GM18526 (cell line): Measurements from ENCODE around the gene PFKFB2.

ENCODE experiments used
- POLR2A ChIP-seq: IDR thresholded peaks from 3 replicates; pipeline ENCODE4 v1.6.1; 2011; ENCODE audit not compliant: insufficient read length; ENCODE audit errors: extremely low read depth

The PFKFB2 gene

GRCh38 chr1:207049054-207049453 lies 4.0 kb upstream of the PFKFB2 start:
- TF ChIP-seq POLR2A, result no peak

DNA sequence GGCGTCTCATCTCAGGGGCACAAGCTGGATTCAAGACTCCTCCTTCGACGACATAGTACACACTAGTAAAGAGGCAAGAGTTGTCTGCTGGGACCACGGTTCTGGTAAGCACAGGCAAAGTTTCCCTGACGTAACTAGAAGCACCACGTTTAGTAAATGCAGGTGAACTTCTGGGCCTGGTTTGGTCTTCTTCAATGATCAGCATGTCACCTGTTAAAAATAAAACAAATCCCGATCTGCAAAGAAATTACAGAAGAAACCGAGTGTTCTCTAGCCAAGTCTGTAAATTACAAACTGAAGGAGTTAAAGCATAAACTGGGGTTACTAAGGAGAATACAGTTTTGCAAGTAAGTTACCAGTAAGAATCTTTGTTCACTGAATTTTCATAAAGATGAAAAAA lies 3.6 kb upstream of the PFKFB2 start:
- no peak for TF ChIP-seq POLR2A

DNA sequence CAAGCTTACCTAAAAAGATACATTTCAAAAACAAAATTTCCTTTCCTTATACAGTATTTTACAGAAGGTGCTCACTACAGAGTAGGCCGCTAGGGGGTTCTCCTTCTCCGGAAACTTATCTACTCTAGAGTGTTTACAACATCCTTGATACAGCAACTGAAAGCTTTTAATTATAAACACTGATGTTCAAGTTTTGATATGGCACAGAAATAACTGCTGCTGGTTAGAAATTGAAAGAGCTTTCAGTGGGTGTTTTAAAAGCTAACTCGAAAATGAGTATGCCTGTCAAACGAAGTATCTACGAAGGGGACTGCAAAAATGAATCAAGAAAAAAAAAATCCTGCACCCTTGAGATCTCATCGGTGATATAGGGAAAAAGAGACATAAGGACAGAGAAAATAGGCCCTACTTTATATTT lies 3.1 kb upstream of the PFKFB2 start:
- no peak for TF ChIP-seq POLR2A

DNA sequence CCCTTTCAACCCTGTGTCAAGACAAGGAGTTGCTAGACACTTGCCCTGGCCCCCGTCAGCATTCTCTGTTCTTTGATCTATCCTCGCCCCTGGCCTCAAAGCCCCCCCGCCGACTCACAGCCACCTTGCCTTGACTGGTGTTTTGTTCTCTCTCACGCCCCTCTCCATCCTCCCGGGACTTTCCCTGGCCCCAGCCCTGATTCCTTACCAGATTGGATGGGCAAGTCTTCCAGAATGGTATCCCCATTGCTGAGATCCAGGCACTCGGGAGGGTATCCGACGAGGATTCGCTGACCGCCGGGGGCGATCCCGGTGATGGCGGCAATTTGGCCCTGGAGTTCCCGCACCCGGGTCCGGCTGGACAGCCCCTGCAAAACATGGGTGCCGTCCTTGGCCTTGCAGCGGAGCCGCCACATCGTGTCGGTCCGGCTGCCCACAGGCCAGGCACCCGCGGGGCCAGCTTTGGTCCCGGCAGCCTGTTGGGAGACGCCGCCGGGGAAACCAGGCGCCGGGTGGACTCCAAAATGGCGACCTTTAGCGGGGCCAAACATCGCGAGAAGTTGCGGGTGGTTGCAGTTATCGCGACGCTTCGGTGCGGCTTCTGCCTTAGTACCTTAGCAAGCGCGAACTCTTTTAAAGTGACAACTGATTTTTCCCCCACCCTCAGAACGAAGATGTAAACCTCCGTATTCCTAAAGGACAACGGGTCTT lies 2.4 kb upstream of the PFKFB2 start:
- peak; percentile 64 for TF ChIP-seq POLR2A

- no peak for TF ChIP-seq POLR2A
Observed at GRCh38 chr1:207051191-207051943, 1.7 kb upstream of the PFKFB2 start, which contains the start of gene YOD1. Gene YOD1, minus strand, starts transcription at chr1:207051208. Its CDS starts 178 bp downstream, at chr1:207051030.

GRCh38 chr1:207054491-207054890 lies 1.4 kb downstream of the PFKFB2 start:
- TF ChIP-seq POLR2A, result no peak

- no peak for TF ChIP-seq POLR2A
Observed at GRCh38 chr1:207055386-207056001, 2.4 kb downstream of the PFKFB2 start.

- no peak for TF ChIP-seq POLR2A
Observed at GRCh38 chr1:207056673-207057072, 3.6 kb downstream of the PFKFB2 start.

DNA sequence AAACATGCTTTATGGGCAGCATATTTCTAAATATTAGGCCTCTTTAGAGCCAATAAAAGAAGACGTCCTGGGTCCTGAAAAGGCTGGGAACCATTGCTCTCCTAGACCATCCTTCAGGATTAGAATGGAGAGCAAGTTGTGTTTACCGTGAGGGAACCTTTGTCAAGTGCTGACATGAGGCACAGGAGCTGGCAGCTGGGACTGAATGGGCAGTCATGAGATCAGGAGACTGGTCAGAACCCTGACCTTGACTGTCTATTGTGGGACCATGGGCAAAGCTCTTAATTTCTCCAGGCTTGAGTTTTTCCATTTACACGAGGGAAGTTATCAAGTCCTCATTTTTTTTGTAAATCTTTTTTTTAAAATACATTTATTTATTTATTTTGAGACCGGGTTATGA lies 5.2 kb downstream of the PFKFB2 start:
- TF ChIP-seq POLR2A, result no peak

GRCh38 chr1:207058878-207059867 lies 6.1 kb downstream of the PFKFB2 start:
- no peak for TF ChIP-seq POLR2A

DNA sequence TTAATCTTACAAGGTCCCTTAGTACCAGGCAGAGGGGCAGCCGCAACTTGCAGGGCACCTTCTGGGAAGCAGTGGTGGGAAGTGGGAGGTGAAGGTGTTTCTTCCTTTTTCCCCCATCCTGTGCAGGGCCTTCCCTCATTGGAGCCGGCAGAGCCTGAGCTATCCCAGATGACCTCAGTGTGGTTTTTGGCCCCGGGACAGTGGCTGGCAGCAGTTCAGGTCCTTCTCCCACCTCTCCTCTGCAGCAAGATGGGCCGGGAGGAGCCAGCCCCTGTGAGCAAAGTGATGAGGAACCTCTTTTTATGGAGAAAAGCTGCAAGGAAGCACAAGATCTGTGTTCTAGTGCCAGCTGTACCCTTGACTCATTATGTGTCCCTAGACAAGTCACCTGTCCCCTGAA lies 6.8 kb downstream of the PFKFB2 start:
- TF ChIP-seq POLR2A, result no peak

- no peak for TF ChIP-seq POLR2A
Observed at GRCh38 chr1:207060596-207060995, 7.5 kb downstream of the PFKFB2 start.

GRCh38 chr1:207062058-207062457 lies 9.0 kb downstream of the PFKFB2 start:
- no peak for TF ChIP-seq POLR2A

- no peak for TF ChIP-seq POLR2A
Observed at GRCh38 chr1:207063014-207063413, 9.9 kb downstream of the PFKFB2 start.

DNA sequence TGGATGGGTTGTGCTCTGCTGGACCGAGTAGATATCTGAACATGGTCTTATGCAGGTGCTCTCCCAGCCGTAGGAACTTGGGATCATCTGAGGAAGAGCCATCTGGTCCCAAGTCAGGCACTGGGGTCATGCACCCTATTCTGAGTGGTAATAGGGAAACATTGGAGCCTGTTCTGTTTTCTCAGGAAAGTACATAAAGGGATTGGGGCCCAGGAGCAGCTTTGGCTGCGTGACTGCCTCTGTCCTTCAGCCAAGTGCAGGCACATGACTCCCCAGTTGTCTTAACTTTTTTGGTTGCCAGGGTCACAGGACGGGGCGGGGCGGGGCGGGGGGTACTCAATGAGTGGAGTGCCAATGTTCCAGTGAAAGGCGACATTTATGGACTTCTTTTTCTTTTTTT lies 11.5 kb downstream of the PFKFB2 start:
- no peak for TF ChIP-seq POLR2A
